ENCODE data around the gene SLC4A7. TPM values are rescaled to one million over a fixed set of nuclear protein-coding genes. Genes with fewer than 3 reads are reported as not detected.

The SLC4A7 gene
- total and polyA plus RNA-seq, 3 donors from 2014 or later, result 17.7 to 46.6 (median 43.2) TPM

DNA sequence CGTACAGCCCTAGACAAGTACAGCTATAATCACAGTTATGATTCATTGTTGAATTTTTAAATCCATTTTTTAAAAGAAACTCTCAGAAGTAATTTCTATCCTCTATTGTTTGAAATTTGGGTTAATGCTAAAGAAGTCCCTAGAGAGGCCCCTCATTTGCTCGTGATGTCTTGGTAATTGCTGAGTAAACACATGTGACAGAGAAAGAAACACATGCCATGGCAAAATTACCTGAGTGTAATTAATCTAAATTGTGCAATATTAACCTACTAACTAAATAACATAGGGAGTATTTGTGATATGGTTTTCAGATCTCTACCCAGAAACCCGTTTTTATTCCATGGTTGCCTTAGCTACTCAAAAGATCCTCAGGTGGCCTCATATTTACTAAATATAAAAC lies 125.8 kb downstream of the SLC4A7 start:
- H3K27me3 ChIP-seq, result no peaks in the 10 kb centered on the region
- no peak overlapping the region for H3K27ac ChIP-seq
- H3K4me1 ChIP-seq, result no peaks in the 10 kb centered on the region
- TF ChIP-seq, protein P1, sequence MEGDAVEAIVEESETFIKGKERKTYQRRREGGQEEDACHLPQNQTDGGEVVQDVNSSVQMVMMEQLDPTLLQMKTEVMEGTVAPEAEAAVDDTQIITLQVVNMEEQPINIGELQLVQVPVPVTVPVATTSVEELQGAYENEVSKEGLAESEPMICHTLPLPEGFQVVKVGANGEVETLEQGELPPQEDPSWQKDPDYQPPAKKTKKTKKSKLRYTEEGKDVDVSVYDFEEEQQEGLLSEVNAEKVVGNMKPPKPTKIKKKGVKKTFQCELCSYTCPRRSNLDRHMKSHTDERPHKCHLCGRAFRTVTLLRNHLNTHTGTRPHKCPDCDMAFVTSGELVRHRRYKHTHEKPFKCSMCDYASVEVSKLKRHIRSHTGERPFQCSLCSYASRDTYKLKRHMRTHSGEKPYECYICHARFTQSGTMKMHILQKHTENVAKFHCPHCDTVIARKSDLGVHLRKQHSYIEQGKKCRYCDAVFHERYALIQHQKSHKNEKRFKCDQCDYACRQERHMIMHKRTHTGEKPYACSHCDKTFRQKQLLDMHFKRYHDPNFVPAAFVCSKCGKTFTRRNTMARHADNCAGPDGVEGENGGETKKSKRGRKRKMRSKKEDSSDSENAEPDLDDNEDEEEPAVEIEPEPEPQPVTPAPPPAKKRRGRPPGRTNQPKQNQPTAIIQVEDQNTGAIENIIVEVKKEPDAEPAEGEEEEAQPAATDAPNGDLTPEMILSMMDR (IDR thresholded peaks at IDR 0.05), result no peak
- no peak for TF ChIP-seq POLR2A (IDR thresholded peaks at IDR 0.05)
- H3K9me3 ChIP-seq, result no peaks in the 10 kb centered on the region
- intact Hi-C loops (cut with DNase I; ENCODE audit: low total_unique reads), result no loop called here
- H3K36me3 ChIP-seq (ENCODE audit: low read depth, missing control alignments), result no peaks in the 10 kb centered on the region
- 84% methylated on average over 3 of the region's 3 CpGs for WGBS, 2 donors
- no peak overlapping the region for H3K4me3 ChIP-seq
- no peak for DNase-seq

DNA sequence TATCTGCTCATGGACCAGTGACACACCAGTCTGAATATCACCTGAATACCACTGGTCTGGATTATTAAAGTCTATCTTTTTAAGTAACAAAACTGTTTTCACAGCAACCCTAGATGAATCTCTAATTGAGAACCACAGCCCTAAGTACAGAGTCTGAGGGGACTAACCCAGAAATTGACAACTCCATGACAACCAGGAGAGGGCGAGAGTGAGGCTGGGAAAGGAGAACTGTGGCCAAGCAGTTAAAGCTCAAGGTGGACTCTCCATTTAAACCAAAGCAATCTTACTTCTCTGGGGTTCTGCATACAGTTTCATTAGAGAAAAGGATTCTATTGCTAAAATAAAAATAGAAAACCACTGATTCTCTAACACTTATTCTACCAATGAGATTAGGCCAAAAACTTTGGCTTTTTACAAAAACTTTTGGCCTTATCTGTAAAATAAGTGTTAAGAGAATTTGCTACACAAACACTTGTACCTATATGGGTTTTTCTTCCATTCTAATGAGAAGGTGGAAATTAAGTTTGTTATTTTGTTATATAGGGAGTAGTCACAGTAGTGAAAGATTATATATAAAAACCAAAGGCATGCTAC lies 126.4 kb downstream of the SLC4A7 start:
- Histone ChIP-seq H3K4me3 (no peak overlapping the region), H3K4me1 (no peaks in the 10 kb centered on the region), H3K27ac (no peak overlapping the region), H3K27me3 (no peaks in the 10 kb centered on the region), H3K36me3 (ENCODE audit: low read depth, missing control alignments) (no peaks in the 10 kb centered on the region), H3K9me3 (no peaks in the 10 kb centered on the region)
- intact Hi-C loops (cut with DNase I; ENCODE audit: low total_unique reads), result no loop called here
- 33 to 42% methylated on average over 1 of the region's 1 CpG for WGBS, 2 donors
- TF ChIP-seq, protein P1 (IDR thresholded peaks at IDR 0.05), result peak; percentile 21 to 54 (median 38)
- TF ChIP-seq POLR2A (IDR thresholded peaks at IDR 0.05), result no peak
- peak; percentile 64 for DNase-seq

DNA sequence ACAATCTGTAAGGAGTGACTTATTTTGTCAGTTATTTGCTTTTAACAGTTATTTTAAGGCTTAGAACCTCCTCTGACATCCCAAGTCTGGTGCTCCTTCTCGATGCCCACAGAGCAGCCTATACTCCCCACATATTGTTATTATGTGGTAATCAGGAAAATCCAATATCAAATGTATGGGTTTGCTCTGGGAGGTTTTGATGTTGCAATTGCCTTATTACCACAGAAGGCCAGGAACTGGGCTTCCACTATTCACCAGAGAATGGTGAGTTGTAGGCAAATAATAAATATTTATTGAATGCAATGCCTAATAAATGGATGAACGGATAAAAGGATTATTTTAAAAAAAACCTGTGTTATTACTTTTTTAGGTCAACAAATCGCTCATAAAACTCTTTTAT lies 127.2 kb downstream of the SLC4A7 start:
- H3K4me3 ChIP-seq, result no peak overlapping the region
- no peaks in the 10 kb centered on the region for H3K27me3 ChIP-seq
- H3K36me3 ChIP-seq (ENCODE audit: low read depth, missing control alignments), result no peaks in the 10 kb centered on the region
- DNase-seq, result no peak
- 84 to 86% methylated on average over 3 of the region's 3 CpGs for WGBS, 2 donors
- no peak for TF ChIP-seq POLR2A (IDR thresholded peaks at IDR 0.05)
- TF ChIP-seq, protein P1 (IDR thresholded peaks at IDR 0.05), result no peak
- H3K4me1 ChIP-seq, result no peaks in the 10 kb centered on the region
- H3K9me3 ChIP-seq, result no peaks in the 10 kb centered on the region
- intact Hi-C loops (cut with DNase I; ENCODE audit: low total_unique reads), result no loop called here
- H3K27ac ChIP-seq, result no peak overlapping the region

DNA sequence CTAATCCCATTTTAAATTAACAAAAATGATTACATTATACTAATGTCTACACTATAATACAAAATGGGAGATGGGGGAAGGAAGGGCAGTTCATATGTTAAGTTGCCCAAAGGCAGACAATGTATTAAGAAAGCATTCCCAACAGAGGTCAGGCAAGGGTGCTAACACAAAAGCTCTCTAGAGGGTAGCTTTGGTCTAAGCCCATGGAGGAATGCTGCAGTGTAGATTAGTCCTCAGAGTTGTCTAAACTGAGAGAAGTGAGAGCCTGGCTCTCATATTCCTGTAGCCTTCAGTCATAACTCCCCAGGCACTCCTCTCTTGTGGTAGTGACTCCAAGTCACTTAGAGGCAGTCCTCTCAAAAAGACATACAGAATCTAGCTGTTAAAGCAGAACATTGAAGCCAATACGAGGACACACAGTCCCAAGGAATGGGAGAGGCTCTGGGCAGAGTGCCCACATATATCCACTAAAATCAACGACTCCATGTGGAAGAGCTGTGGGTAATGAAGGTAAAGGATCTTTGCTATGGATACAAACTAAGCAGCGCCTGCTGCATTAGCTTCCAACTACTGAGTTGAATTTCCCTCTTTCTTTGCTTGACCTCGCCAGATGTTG lies 129.5 kb downstream of the SLC4A7 start:
- intact Hi-C loops (cut with DNase I; ENCODE audit: low total_unique reads), result no loop called here
- Histone ChIP-seq H3K36me3 (ENCODE audit: low read depth, missing control alignments) (no peaks in the 10 kb centered on the region), H3K4me1 (no peaks in the 10 kb centered on the region), H3K27ac (no peak overlapping the region), H3K4me3 (no peak overlapping the region), H3K9me3 (no peaks in the 10 kb centered on the region), H3K27me3 (no peaks in the 10 kb centered on the region)
- no peak for DNase-seq
- TF ChIP-seq, protein P1 (IDR thresholded peaks at IDR 0.05), result no peak
- TF ChIP-seq POLR2A (IDR thresholded peaks at IDR 0.05), result no peak
- 79% methylated on average over 4 of the region's 4 CpGs for WGBS, 2 donors

DNA sequence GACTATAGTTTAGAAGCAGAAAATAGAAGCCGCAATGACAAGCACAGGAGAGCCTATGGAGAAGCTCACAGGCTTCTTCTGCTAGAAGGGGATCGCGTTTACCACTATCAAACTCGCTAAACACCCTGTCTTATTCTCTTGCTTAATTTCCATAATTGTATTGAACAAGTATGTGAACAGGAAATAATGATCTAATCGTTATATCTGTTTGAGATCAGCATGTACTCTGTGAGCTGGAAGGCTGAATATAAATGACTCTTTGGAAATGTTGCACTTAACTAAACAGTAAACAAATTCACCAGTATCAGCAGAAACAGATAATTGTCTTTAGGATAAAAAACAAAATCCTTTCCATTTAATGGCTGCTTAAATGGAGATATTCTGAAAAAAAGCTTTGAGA lies 130.0 kb downstream of the SLC4A7 start:
- TF ChIP-seq, protein P1 (IDR thresholded peaks at IDR 0.05), result no peak
- TF ChIP-seq POLR2A (IDR thresholded peaks at IDR 0.05), result no peak
- H3K4me1 ChIP-seq, result no peaks in the 10 kb centered on the region
- no peak overlapping the region for H3K4me3 ChIP-seq
- DNase-seq, result no peak
- H3K27me3 ChIP-seq, result no peaks in the 10 kb centered on the region
- H3K36me3 ChIP-seq (ENCODE audit: low read depth, missing control alignments), result no peaks in the 10 kb centered on the region
- intact Hi-C loops (cut with DNase I; ENCODE audit: low total_unique reads), result no loop called here
- no peaks in the 10 kb centered on the region for H3K9me3 ChIP-seq
- 69 to 73% methylated on average over 5 of the region's 5 CpGs for WGBS, 2 donors
- H3K27ac ChIP-seq, result no peak overlapping the region
